Colonic mucosa (tissue), 4 donors: Measurements from ENCODE around the gene UBL4A. TPM values are rescaled to one million over a fixed set of nuclear protein-coding genes. Genes with fewer than 3 reads are reported as not detected.

Experiments used
- DNase-seq: peaks from one replicate; pipeline ENCODE4 v3.0.0-alpha.2; 2020
- H3K27ac ChIP-seq: fragments of 200-600 bp; one replicate; pipeline ENCODE4 v1.8.0; 2021
- H3K27me3 ChIP-seq: fragments of 200-600 bp; one replicate; pipeline ENCODE4 v1.8.0; 2021
- H3K36me3 ChIP-seq: fragments of 200-600 bp; one replicate; pipeline ENCODE4 v1.8.0; 2021
- H3K4me1 ChIP-seq: fragments of 200-600 bp; one replicate; pipeline ENCODE4 v1.8.0; 2021; ENCODE audit warnings: mild to moderate bottlenecking
- H3K4me3 ChIP-seq: fragments of 200-600 bp; one replicate; pipeline ENCODE4 v1.8.0; 2021
- H3K9ac ChIP-seq, 2 donors: one replicate each; pipeline ENCODE4 v1.7.0; 2013; ENCODE audit warnings: control low read depth in 2 of 2, low read depth in 2 of 2, low read length in 2 of 2
- H3K9me3 ChIP-seq: fragments of 200-600 bp; one replicate; pipeline ENCODE4 v1.8.0; 2021
- intact Hi-C: fragments of 100-400 bp; cut with DNase I; formaldehyde crosslinking; loops from one replicate; pipeline ENCODE4 v1.14.1; 2022
- total RNA-seq, 2 donors: library from RNA; stranded (reverse); fragmentation: NEBNext Ultra II Directional in 1 of 2; extraction: Animal tissue kit (Norgen Biotek cat#: 25700) in 1 of 2; gene quantifications; one replicate each; pipeline ENCODE4 v1.2.1, GENCODE V29; 2021
- TF ChIP-seq, protein P1 (sequence below): fragments of 200-600 bp; IDR thresholded peaks from one replicate; pipeline ENCODE4 v1.8.0; 2022; ENCODE audit warnings: antibody characterized with exemption, mild to moderate bottlenecking
- donor health status: healthy.
- donor health status: DM: no; HTN: no; CAD: no.
- donor health status: DM: no; HTN: no; CAD: no.

The UBL4A gene
- total RNA-seq, 2 donors from 2014 or later: 24.7 to 40.9 TPM

DNA sequence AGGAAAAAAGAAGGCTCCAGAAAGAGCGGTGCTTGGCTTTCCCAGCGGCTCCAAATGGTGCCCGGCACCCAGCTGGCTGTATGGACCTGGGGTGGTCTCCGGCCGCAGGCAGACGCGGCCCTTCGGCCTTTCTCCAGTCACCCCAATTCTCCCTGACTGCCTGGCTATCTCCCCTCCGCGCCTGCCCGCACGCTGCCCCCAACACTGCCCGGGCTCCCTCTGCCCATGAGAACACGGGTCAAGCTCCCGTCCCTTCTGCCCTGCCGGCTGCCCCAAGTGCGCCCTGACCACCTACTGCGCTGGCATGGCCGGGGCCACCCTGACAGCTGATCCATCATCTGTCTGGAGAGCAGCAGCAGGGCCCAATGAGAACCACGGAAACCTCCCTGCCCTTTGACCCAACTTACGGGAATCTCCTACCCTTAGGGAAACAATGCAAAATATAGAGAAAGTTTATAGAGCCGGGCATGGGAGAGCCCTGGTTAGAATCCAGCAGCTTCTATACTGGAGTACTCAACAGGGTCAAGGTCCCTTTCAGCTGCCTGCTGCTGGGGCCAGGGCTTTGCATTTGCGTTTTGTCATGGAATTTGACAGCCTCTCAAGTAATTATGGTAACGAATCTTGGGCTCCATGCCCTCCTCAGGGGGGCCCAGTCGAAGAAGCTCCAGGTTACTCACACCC lies 30.8 kb upstream of the UBL4A start:
- intact Hi-C loops: no loop called here

DNA sequence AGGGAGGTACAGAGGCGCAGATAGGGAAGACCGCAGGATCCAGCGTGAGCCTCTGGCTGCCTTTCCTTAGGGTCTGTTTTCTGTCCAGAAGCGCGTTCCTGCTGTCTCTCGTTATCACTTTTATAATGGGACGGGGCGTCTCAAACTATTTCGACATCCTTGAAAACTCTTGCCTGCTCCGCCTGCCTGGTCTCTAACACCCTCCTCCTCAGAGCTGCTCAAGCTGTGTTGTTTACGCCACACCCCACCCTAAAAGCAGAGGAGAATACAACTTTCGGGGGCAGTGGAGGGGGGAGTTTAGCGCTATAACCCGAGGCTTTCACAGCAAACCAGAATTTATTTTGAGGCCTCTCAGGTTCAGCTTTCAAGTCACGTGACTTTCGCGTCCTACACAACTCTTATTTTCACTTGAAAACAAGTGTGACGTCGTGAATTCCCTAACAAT lies 30.3 kb upstream of the UBL4A start:
- Histone ChIP-seq H3K27me3 (no peaks in the 10 kb centered on the region), H3K9ac (peak overlapping the region; percentile 72 to 84), H3K9me3 (no peaks in the 10 kb centered on the region), H3K27ac (peak overlapping the region; percentile 86), H3K36me3 (no peaks in the 10 kb centered on the region), H3K4me1 (no peaks in the 10 kb centered on the region), H3K4me3 (peak overlapping the region; percentile 18)
- TF ChIP-seq, protein P1, sequence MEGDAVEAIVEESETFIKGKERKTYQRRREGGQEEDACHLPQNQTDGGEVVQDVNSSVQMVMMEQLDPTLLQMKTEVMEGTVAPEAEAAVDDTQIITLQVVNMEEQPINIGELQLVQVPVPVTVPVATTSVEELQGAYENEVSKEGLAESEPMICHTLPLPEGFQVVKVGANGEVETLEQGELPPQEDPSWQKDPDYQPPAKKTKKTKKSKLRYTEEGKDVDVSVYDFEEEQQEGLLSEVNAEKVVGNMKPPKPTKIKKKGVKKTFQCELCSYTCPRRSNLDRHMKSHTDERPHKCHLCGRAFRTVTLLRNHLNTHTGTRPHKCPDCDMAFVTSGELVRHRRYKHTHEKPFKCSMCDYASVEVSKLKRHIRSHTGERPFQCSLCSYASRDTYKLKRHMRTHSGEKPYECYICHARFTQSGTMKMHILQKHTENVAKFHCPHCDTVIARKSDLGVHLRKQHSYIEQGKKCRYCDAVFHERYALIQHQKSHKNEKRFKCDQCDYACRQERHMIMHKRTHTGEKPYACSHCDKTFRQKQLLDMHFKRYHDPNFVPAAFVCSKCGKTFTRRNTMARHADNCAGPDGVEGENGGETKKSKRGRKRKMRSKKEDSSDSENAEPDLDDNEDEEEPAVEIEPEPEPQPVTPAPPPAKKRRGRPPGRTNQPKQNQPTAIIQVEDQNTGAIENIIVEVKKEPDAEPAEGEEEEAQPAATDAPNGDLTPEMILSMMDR: no peak
- intact Hi-C loops: no loop called here
- peak; percentile 41 for DNase-seq

More for the DNA sequence above, 30.8 kb upstream of the UBL4A start:
- H3K9ac ChIP-seq: peak overlapping the region; percentile 54 to 84
- no peaks in the 10 kb centered on the region for H3K4me1 ChIP-seq
- H3K9me3 ChIP-seq: no peaks in the 10 kb centered on the region
- H3K27ac ChIP-seq: peak overlapping the region; percentile 86
- no peaks in the 10 kb centered on the region for H3K36me3 ChIP-seq
- H3K27me3 ChIP-seq: no peaks in the 10 kb centered on the region
- TF ChIP-seq, protein P1: no peak
- DNase-seq: peak; percentile 70
- H3K4me3 ChIP-seq: peak overlapping the region; percentile 18

GRCh38 chrX:154515966-154516655 lies 29.7 kb upstream of the UBL4A start, which contains the start of gene FAM3A:
FAM3A (minus strand) TSS chrX:154516232; CDS start chrX:154515772, 460 bp downstream.
- Histone ChIP-seq H3K36me3 (no peaks in the 10 kb centered on the region), H3K4me1 (no peaks in the 10 kb centered on the region), H3K9ac (peak within 1 kb of the TSS; percentile 72 to 84), H3K4me3 (peak within 1 kb of the TSS; percentile 56), H3K27me3 (no peaks in the 10 kb centered on the region), H3K9me3 (no peaks in the 10 kb centered on the region), H3K27ac (peak within 1 kb of the TSS; percentile 88)
- intact Hi-C loops: no loop called here
- TF ChIP-seq, protein P1: no peak
- peak; percentile 93 for DNase-seq

DNA sequence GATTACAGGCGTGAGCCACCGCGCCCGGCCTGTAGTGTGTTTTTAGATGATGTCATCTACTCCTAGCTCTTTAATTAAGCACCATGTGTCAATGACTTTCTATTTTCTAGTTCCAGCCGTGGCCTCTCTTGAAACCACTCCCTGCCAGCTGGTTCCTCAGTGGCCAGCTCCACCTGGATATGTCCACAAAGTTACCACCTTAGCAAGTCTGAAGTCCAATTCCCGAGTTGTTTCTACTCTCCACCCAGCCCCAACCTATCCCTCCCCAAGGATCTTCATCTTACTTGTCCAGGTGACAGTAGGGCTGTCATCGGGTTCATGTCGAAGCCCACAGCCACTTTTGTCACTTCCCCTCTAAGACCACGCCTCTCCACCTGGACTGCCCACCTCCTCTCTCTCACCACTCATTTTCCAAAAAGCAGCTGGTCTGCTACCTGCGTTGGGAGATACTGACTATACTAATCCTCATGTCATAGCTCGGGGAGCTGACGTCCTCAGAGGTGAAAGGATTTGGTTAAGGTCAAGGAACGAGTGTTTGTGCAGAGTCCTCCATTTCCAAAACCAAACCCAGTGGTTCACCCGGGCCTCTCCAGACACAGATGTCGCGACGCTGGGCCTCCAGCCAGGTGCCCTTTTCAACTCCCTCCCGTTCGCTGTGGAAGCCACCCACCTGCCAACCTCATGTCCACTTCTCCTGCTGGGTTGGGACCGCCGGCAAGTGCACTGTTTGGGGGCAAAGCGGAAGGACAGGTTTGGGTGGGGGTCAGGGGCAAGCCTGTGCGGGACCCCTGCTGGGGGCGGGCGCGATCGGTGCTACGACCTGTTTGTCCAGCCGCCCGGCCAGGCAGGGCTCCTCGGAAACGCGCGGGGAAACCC lies 28.9 kb upstream of the UBL4A start:
- intact Hi-C loops: no loop called here
- Histone ChIP-seq H3K36me3 (no peaks in the 10 kb centered on the region), H3K27me3 (no peaks in the 10 kb centered on the region), H3K27ac (peak overlapping the region; percentile 88), H3K4me3 (peak overlapping the region; percentile 56), H3K4me1 (no peaks in the 10 kb centered on the region), H3K9ac (peak overlapping the region; percentile 72 to 84), H3K9me3 (no peaks in the 10 kb centered on the region)
- TF ChIP-seq, protein P1: no peak
- peak; percentile 64 for DNase-seq

- TF ChIP-seq, protein P1: no peak
- intact Hi-C loops: no loop called here
- no peaks in the 10 kb centered on the region for H3K36me3 ChIP-seq
- no peak overlapping the region for H3K9ac ChIP-seq
- no peak for DNase-seq
- no peaks in the 10 kb centered on the region for H3K27me3 ChIP-seq
- H3K27ac ChIP-seq: no peak overlapping the region
- H3K9me3 ChIP-seq: no peaks in the 10 kb centered on the region
- H3K4me1 ChIP-seq: no peaks in the 10 kb centered on the region
- H3K4me3 ChIP-seq: no peak overlapping the region
These were observed 27.3 kb upstream of the UBL4A start for GRCh38 chrX:154513716-154514115.
